ENCODE measurements around the gene EPHA7.

The EPHA7 gene

DNA sequence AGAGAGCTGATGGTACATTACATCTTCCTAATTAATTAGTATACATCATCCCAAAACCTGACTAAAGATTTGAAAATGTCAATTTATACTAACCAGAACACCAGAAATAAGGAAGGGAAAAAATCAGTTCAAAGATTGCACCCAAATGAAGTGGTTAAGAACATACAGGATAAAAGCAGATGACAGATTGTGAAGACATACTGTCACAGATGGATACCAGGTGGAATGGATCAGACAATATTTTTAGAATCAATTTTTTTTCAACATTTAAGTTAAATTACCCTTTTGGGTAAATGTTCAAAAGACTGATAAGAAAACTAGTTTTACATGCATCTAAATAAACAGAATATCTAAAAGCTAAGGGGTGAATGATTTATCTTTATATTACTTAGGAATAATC, 47.6 kb downstream of the EPHA7 start:
- no peak for DNase-seq (ENCODE audit: low read depth)
- TF ChIP-seq, protein P1, sequence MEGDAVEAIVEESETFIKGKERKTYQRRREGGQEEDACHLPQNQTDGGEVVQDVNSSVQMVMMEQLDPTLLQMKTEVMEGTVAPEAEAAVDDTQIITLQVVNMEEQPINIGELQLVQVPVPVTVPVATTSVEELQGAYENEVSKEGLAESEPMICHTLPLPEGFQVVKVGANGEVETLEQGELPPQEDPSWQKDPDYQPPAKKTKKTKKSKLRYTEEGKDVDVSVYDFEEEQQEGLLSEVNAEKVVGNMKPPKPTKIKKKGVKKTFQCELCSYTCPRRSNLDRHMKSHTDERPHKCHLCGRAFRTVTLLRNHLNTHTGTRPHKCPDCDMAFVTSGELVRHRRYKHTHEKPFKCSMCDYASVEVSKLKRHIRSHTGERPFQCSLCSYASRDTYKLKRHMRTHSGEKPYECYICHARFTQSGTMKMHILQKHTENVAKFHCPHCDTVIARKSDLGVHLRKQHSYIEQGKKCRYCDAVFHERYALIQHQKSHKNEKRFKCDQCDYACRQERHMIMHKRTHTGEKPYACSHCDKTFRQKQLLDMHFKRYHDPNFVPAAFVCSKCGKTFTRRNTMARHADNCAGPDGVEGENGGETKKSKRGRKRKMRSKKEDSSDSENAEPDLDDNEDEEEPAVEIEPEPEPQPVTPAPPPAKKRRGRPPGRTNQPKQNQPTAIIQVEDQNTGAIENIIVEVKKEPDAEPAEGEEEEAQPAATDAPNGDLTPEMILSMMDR (conservative IDR thresholded peaks at IDR 0.05; ENCODE audit: low read depth, low read length): no peak
- H3K4me3 ChIP-seq (ENCODE audit: low read depth, low read length): no peak overlapping the region

DNA sequence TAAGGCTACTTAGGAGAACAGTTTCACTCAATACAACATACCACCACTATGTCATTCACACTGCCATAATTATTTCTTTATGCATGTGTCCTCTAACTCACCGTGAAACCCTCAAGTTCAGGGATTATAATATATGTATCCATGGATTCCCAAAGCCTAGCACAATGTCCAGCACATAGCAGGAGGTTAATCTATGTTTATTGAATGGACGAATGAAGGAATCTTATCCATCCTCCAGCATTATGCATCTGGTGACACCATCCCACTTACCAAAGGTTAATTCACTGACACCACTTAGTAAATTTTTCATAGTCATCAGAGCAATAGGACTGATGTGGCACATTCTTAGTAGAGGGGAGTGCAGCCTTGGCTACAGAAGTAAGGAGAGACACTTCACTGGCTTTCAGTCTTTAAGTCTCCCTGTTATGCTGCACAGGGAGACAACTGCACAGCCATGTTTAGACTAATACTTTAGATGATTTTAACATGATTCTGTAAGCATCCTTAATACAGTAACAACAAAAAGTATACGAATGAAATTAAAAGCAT, 49.7 kb downstream of the EPHA7 start:
- TF ChIP-seq, protein P1 (conservative IDR thresholded peaks at IDR 0.05; ENCODE audit: low read depth, low read length): no peak
- no peak for DNase-seq (ENCODE audit: low read depth)
- no peak overlapping the region for H3K4me3 ChIP-seq (ENCODE audit: low read depth, low read length)

DNA sequence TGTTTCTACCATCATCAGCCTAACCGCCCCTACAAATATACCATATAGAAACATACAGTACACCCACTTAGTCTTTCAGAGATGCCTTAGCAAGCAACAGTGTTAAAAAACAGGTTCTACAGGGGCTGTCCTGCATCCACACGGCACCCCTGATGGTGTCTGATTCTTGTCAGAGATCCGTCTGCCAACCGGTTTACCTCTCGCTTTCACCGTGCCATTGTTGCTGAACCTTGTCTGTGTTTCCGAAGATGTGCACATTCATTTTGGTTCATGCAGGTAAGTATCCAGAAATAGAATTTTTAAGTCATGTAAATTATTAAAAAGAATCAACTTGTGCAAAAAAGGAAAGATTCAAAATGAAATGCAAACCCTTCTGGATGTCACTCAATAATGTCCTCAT, 52.9 kb downstream of the EPHA7 start:
- TF ChIP-seq, protein P1 (conservative IDR thresholded peaks at IDR 0.05; ENCODE audit: low read depth, low read length): no peak
- no peak overlapping the region for H3K4me3 ChIP-seq (ENCODE audit: low read depth, low read length)
- no peak for DNase-seq (ENCODE audit: low read depth)

DNA sequence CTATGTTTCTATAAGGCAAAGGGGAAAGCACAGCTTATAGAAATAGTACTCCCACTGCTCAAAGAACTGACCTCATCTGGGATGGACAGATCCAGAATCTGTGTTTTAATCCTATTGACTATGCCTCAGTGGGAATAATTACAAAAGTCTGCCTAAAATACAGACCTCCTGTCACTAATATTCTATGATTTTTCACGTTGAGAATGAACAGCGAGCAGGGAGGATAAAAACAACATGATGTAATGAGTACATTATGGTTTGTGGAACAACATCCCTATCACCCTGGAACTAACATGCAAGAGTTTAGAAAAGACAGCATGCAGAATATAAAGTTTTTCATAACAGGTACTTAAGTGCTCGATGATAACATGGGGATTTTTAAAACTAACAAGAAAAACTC, 53.9 kb downstream of the EPHA7 start:
- TF ChIP-seq, protein P1 (conservative IDR thresholded peaks at IDR 0.05; ENCODE audit: low read depth, low read length): no peak
- DNase-seq (ENCODE audit: low read depth): no peak
- no peak overlapping the region for H3K4me3 ChIP-seq (ENCODE audit: low read depth, low read length)

DNA sequence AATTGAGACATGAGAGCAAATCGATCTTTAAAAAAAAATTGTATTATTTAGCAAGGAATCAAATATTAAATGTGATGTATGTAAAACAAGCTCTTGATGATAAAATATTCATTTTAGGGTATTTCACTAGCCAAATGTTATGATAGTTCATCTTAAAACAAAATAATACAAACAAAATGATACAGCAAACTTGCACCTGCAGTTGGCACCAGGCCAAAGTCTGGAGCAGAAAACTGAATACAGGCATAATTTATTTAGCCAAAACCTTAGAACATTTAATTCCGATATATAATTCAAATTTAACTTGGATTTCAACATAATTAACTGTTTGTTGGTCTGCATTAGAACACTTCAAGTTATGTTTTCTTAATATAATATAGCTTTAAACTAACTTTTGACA, 60.9 kb downstream of the EPHA7 start:
- H3K4me3 ChIP-seq (ENCODE audit: low read depth, low read length): no peak overlapping the region
- no peak for DNase-seq (ENCODE audit: low read depth)
- TF ChIP-seq, protein P1 (conservative IDR thresholded peaks at IDR 0.05; ENCODE audit: low read depth, low read length): no peak

DNA sequence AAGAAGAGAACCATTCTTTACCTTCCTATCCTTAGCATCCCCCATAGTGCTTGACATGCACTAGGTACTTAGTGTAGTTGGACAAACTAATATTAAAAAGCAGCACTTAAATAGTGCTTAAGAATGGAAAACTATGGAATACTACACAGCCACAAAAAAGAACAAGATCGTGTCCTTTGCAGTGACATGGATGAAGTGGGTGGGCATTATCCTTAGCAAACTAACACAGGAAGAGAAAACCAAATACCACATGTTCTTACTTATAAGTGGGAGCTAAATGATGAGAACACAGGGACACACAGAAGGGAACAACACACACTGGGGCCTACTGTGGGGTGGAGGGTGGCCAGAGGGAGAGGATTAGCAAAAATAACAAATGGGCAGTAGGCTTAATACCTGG, 66.8 kb downstream of the EPHA7 start:
- no peak for DNase-seq (ENCODE audit: low read depth)
- H3K4me3 ChIP-seq (ENCODE audit: low read depth, low read length): no peak overlapping the region
- TF ChIP-seq, protein P1 (conservative IDR thresholded peaks at IDR 0.05; ENCODE audit: low read depth, low read length): no peak

DNA sequence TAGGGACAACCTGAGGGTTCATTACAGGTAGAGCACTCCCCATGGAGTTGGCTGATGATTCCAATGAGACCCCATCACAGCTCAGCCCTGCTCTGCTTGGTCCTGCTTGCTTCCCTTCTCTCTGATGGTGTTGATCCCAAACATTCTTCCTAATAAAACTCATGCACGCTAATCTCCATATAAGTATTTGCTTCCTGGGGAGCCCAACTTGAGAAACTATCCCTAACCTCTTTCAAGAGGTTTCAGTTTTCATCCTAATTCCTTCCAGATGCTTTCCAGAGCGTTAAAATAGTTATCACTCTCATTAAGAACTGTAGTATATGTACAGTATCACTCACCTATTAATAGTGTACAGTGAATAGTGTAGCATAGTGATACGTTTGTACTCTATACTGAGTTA, 68.1 kb downstream of the EPHA7 start:
- H3K4me3 ChIP-seq (ENCODE audit: low read depth, low read length): no peak overlapping the region
- TF ChIP-seq, protein P1 (conservative IDR thresholded peaks at IDR 0.05; ENCODE audit: low read depth, low read length): no peak
- DNase-seq (ENCODE audit: low read depth): no peak

Data from choroid plexus epithelial cell (primary cell).